OCI-LY1 (cell line): ENCODE data around the gene IFNA2.

Experiments
- H2AFZ ChIP-seq: fragments of 200-600 bp; sonication (generic), shearing (Covaris generic); 2 replicates; pipeline ENCODE4 v1.6.0; 2014; ENCODE audit warnings: antibody characterized with exemption, mild to moderate bottlenecking, low read length
- H3F3A ChIP-seq: fragments of 200-600 bp; sonication (generic), shearing (Covaris generic); 2 replicates; pipeline ENCODE4 v1.6.0; 2014; ENCODE audit warnings: mild to moderate bottlenecking, antibody characterized with exemption, low read length, moderate library complexity; ENCODE audit not compliant: insufficient read depth
- H3K27ac ChIP-seq: fragments of 200-600 bp; sonication (generic); 2 replicates; pipeline ENCODE4 v1.5.1; 2014; ENCODE audit warnings: low read length, mixed run types, mild to moderate bottlenecking, low read depth; ENCODE audit not compliant: poor library complexity, severe bottlenecking
- H3K27me3 ChIP-seq: fragments of 200-600 bp; sonication (generic); 2 replicates; pipeline ENCODE4 v1.6.0; 2014; ENCODE audit warnings: antibody characterized with exemption, mild to moderate bottlenecking, low read length, moderate library complexity; ENCODE audit not compliant: insufficient read depth
- H3K36me3 ChIP-seq: fragments of 200-600 bp; sonication (generic); 2 replicates; pipeline ENCODE4 v1.6.1; 2014; ENCODE audit warnings: mild to moderate bottlenecking, antibody characterized with exemption, low read length, moderate library complexity, mixed read lengths; ENCODE audit not compliant: insufficient read depth
- H3K4me1 ChIP-seq: fragments of 200-600 bp; sonication (generic); 2 replicates; pipeline ENCODE4 v1.5.1; 2014; ENCODE audit warnings: mild to moderate bottlenecking, low read length, moderate library complexity; ENCODE audit not compliant: insufficient read depth, severe bottlenecking
- H3K4me2 ChIP-seq: fragments of 200-600 bp; sonication (generic), shearing (Covaris generic); 2 replicates; pipeline ENCODE4 v1.6.1; 2014; ENCODE audit warnings: low read length
- H3K4me3 ChIP-seq: fragments of 200-600 bp; sonication (generic); 2 replicates; pipeline ENCODE4 v1.5.1; 2014; ENCODE audit warnings: low read length, low read depth, mild to moderate bottlenecking, mixed read lengths; ENCODE audit not compliant: poor library complexity, severe bottlenecking
- H3K79me2 ChIP-seq: fragments of 200-600 bp; shearing (Covaris generic); 2 replicates; pipeline ENCODE4 v1.6.1; 2016; ENCODE audit warnings: mixed run types, low read length, mixed read lengths; ENCODE audit not compliant: insufficient read depth
- H3K9ac ChIP-seq: fragments of 200-600 bp; sonication (generic), shearing (Covaris generic); 2 replicates; pipeline ENCODE4 v1.6.1; 2014; ENCODE audit warnings: mild to moderate bottlenecking, low read length, mixed read lengths
- H3K9me2 ChIP-seq: fragments of 200-600 bp; sonication (generic), shearing (Covaris generic); 2 replicates; pipeline ENCODE4 v1.6.1; 2014; ENCODE audit warnings: low read depth, mild to moderate bottlenecking, low read length, mixed read lengths
- H3K9me3 ChIP-seq: fragments of 200-600 bp; shearing (Covaris generic); 2 replicates; pipeline ENCODE4 v1.6.1; 2014; ENCODE audit warnings: low read length, mixed read lengths
- H4K20me1 ChIP-seq: fragments of 200-600 bp; sonication (generic), shearing (Covaris generic); 2 replicates; pipeline ENCODE4 v1.6.0; 2016; ENCODE audit warnings: mild to moderate bottlenecking, low read length; ENCODE audit not compliant: insufficient read depth
- CTCF ChIP-seq: fragments of 200-600 bp; sonication (generic), shearing (Covaris generic); IDR thresholded peaks from 2 replicates; pipeline ENCODE4 v1.5.1; 2017; ENCODE audit warnings: mild to moderate bottlenecking, antibody characterized with exemption, low read length, moderate library complexity, mixed read lengths
- EZH2 ChIP-seq: fragments of 200-600 bp; sonication (generic), shearing (Covaris generic); IDR thresholded peaks from 2 replicates; pipeline ENCODE4 v1.8.0; 2017; ENCODE audit warnings: borderline replicate concordance, mixed run types, mild to moderate bottlenecking, antibody characterized with exemption, low read length, moderate library complexity, mixed read lengths

IFNA2 gene

GRCh38 chr9:21432672-21433425 lies 47.7 kb upstream of the IFNA2 start:
- Histone ChIP-seq H3K27ac (no peak overlapping the region), H3K9ac (no peak overlapping the region)

GRCh38 chr9:21429191-21429590 lies 44.0 kb upstream of the IFNA2 start:
- Histone ChIP-seq H3K4me2 (no peak overlapping the region), H3K9ac (no peak overlapping the region), H4K20me1 (no peaks in the 10 kb centered on the region), H3K4me1 (no peaks in the 10 kb centered on the region), H3K27ac (no peak overlapping the region), H3K36me3 (no peaks in the 10 kb centered on the region), H3K4me3 (no peak overlapping the region), H3K9me3 (no peaks in the 10 kb centered on the region), H3K79me2 (no peaks in the 10 kb centered on the region), H3F3A (no peaks in the 10 kb centered on the region), H2AFZ (no peak overlapping the region), H3K9me2 (no peaks in the 10 kb centered on the region), H3K27me3 (no peaks in the 10 kb centered on the region)
- TF ChIP-seq CTCF: no peak
- no peak for TF ChIP-seq EZH2

More at GRCh38 chr9:21432672-21433425, 47.7 kb upstream of the IFNA2 start:
- TF ChIP-seq CTCF (no peak), EZH2 (no peak)
- Histone ChIP-seq H3K4me3 (no peak overlapping the region), H3K9me3 (no peaks in the 10 kb centered on the region), H3K27me3 (no peaks in the 10 kb centered on the region), H3F3A (no peaks in the 10 kb centered on the region), H4K20me1 (no peaks in the 10 kb centered on the region), H3K36me3 (no peaks in the 10 kb centered on the region), H3K9me2 (no peaks in the 10 kb centered on the region), H2AFZ (no peak overlapping the region), H3K79me2 (no peaks in the 10 kb centered on the region), H3K4me1 (no peaks in the 10 kb centered on the region), H3K4me2 (no peak overlapping the region)

GRCh38 chr9:21428235-21428634 lies 43.0 kb upstream of the IFNA2 start:
- H3F3A ChIP-seq: no peaks in the 10 kb centered on the region
- no peaks in the 10 kb centered on the region for H4K20me1 ChIP-seq
- no peak overlapping the region for H3K4me2 ChIP-seq
- no peaks in the 10 kb centered on the region for H3K27me3 ChIP-seq
- H3K4me1 ChIP-seq: no peaks in the 10 kb centered on the region
- H3K79me2 ChIP-seq: no peaks in the 10 kb centered on the region
- H3K9me2 ChIP-seq: no peaks in the 10 kb centered on the region
- H3K27ac ChIP-seq: no peak overlapping the region
- no peaks in the 10 kb centered on the region for H3K36me3 ChIP-seq
- TF ChIP-seq CTCF (no peak), EZH2 (no peak)
- no peak overlapping the region for H3K4me3 ChIP-seq
- H3K9ac ChIP-seq: no peak overlapping the region
- H2AFZ ChIP-seq: no peak overlapping the region
- no peaks in the 10 kb centered on the region for H3K9me3 ChIP-seq
